HL-60/S4 treated with phorbol 12-myristate 13-acetate at 8.2 ng/mL for 4 days and 3 days (cell line): ENCODE data around the gene ASXL1.
"Not testable (repeated sequence)": the region's sequence is repeated elsewhere in the genome, so short reads cannot be mapped to it uniquely, and the experiment has no call there.

Source experiments
- in situ Hi-C: fragments of 300-500 bp; cut with MboI; formaldehyde crosslinking; loops from 2 replicates; pipeline ENCODE4 v1.15.0; 2022; ENCODE audit warnings: low sequenced_read_pairs

ASXL1 gene

GRCh38 chr20:32463642-32464400, 105.7 kb downstream of the ASXL1 start:
- in situ Hi-C loops = no loop called here

GRCh38 chr20:32464401-32465091, 106.4 kb downstream of the ASXL1 start:
- in situ Hi-C loops = no loop called here

GRCh38 chr20:32465092-32465900, 107.2 kb downstream of the ASXL1 start:
- in situ Hi-C loops = no loop called here

- in situ Hi-C loops = not testable (repeated sequence)
These were observed 108.0 kb downstream of the ASXL1 start for GRCh38 chr20:32465901-32466675.

GRCh38 chr20:32466739-32467505, 108.8 kb downstream of the ASXL1 start:
- in situ Hi-C loops = no loop called here

GRCh38 chr20:32467506-32468312, 109.6 kb downstream of the ASXL1 start:
- in situ Hi-C loops = no loop called here

- in situ Hi-C loops = no loop called here
These were observed 110.1 kb downstream of the ASXL1 start for GRCh38 chr20:32468313-32468640.

GRCh38 chr20:32468860-32469259, 110.7 kb downstream of the ASXL1 start:
- in situ Hi-C loops = no loop called here

GRCh38 chr20:32470025-32470861, 112.1 kb downstream of the ASXL1 start:
- in situ Hi-C loops = no loop called here

- in situ Hi-C loops = no loop called here
These were observed 112.8 kb downstream of the ASXL1 start for GRCh38 chr20:32470940-32471339.

- in situ Hi-C loops = no loop called here
These were observed 114.6 kb downstream of the ASXL1 start for GRCh38 chr20:32472581-32473207.

- in situ Hi-C loops = no loop called here
These were observed 115.3 kb downstream of the ASXL1 start for GRCh38 chr20:32473231-32474008.

- in situ Hi-C loops = no loop called here
These were observed 116.0 kb downstream of the ASXL1 start for GRCh38 chr20:32474009-32474716.

- in situ Hi-C loops = no loop called here
These were observed 116.5 kb downstream of the ASXL1 start for GRCh38 chr20:32474717-32474966.

GRCh38 chr20:32474967-32475811, 117.1 kb downstream of the ASXL1 start:
- in situ Hi-C loops = no loop called here
